H1 (cell line): ENCODE data around the gene CCDC112. TPM values are rescaled to one million over a fixed set of nuclear protein-coding genes. Genes with fewer than 3 reads are reported as not detected.

Experiments
- CTCF ChIA-PET: fragments of 300-600 bp; sonication (Branson Sonifier 250); formaldehyde crosslinking; loops from one replicate; lab custom pipeline; 2021; ENCODE audit not compliant: partially characterized antibody; lab: Charles Lee
- POLR2A ChIA-PET: fragments of 300-600 bp; sonication (Branson Sonifier 250); formaldehyde crosslinking; loops from one replicate; lab custom pipeline; 2021; ENCODE audit warnings: inconsistent platforms; ENCODE audit not compliant: partially characterized antibody; lab: Charles Lee
- DNase-seq, 2 experiments: peaks; one replicate each; pipeline versions ENCODE4 v3.0.0 to v3.0.0-alpha.2; 2010 to 2022; ENCODE audit warnings: low spot score in 2 of 2, low read depth in 1 of 2, mixed read lengths in 1 of 2
- FAIRE-seq: peaks from 2 replicates; lab custom pipeline; 2011; peaks lifted over from hg19 to GRCh38; lab: Jason Lieb, UNC
- H2AFZ ChIP-seq: 2 replicates; pipeline ENCODE4 v1.8.1; 2012; ENCODE audit warnings: low read length, inconsistent platforms
- H2AK5ac ChIP-seq: 2 replicates; pipeline ENCODE4 v1.6.1; 2013; ENCODE audit warnings: low read depth, low read length
- H2BK120ac ChIP-seq: replicated peaks from 2 replicates; pipeline ENCODE3; 2013; ENCODE audit warnings: low read depth, low read length, inconsistent platforms
- H2BK12ac ChIP-seq: 2 replicates; pipeline ENCODE4 v1.6.1; 2013; ENCODE audit warnings: low read depth, low read length
- H2BK15ac ChIP-seq: 2 replicates; pipeline ENCODE4 v1.6.1; 2013; ENCODE audit warnings: low read length
- H2BK20ac ChIP-seq: 2 replicates; pipeline ENCODE4 v1.6.1; 2013; ENCODE audit warnings: low read length
- H2BK5ac ChIP-seq: 2 replicates; pipeline ENCODE4 v1.6.1; 2013; ENCODE audit warnings: low read depth, low read length
- H3K14ac ChIP-seq: 2 replicates; pipeline ENCODE4 v1.6.1; 2013; ENCODE audit warnings: inconsistent platforms; ENCODE audit not compliant: insufficient read length
- H3K18ac ChIP-seq: 2 replicates; pipeline ENCODE4 v1.6.1; 2013; ENCODE audit warnings: low read length; ENCODE audit errors: extremely low read depth
- H3K23ac ChIP-seq: 2 replicates; pipeline ENCODE4 v1.6.1; 2013; ENCODE audit warnings: inconsistent platforms; ENCODE audit not compliant: insufficient read length
- H3K23me2 ChIP-seq: 2 replicates; pipeline ENCODE4 v1.6.1; 2013; ENCODE audit warnings: low read depth, low read length
- H3K27ac ChIP-seq: 2 replicates; pipeline ENCODE4 v1.6.1; 2011; ENCODE audit warnings: low read depth, low read length, inconsistent platforms
- H3K27me3 ChIP-seq, 4 experiments: replicated peaks in 1 of 4; 1 replicate in 1 of 4; 2 replicates in 3 of 4; pipeline versions ENCODE4 v1.6.1 to v1.8.1; 2011 to 2013; ENCODE audit warnings: low read length in 3 of 4, mild to moderate bottlenecking in 3 of 4, inconsistent platforms in 2 of 4, mixed read lengths in 2 of 4, moderate library complexity in 1 of 4; ENCODE audit not compliant: control insufficient read depth in 3 of 4, insufficient read depth in 3 of 4; ENCODE audit errors: extremely low read depth in 1 of 4
- H3K36me3 ChIP-seq, 4 experiments: 2 replicates each; pipeline versions ENCODE4 v1.6.1 to v1.8.1; 2011 to 2013; ENCODE audit warnings: mild to moderate bottlenecking in 4 of 4, low read length in 3 of 4, moderate library complexity in 2 of 4, control low read depth in 1 of 4, inconsistent platforms in 1 of 4; ENCODE audit not compliant: insufficient read depth in 4 of 4, control insufficient read depth in 2 of 4
- H3K4ac ChIP-seq: replicated peaks from 2 replicates; pipeline ENCODE3; 2013; ENCODE audit warnings: low read length, low read depth, mixed read lengths, inconsistent platforms; ENCODE audit not compliant: insufficient read length
- H3K4me1 ChIP-seq, 4 experiments: replicated peaks in 1 of 4; 1 replicate in 1 of 4; 2 replicates in 3 of 4; pipeline versions ENCODE4 v1.6.1 to v1.8.1; 2011 to 2013; ENCODE audit warnings: low read length in 3 of 4, inconsistent platforms in 2 of 4, mixed read lengths in 1 of 4; ENCODE audit not compliant: insufficient read depth in 4 of 4, control insufficient read depth in 3 of 4
- H3K4me2 ChIP-seq, 2 experiments: 2 replicates each; pipeline versions ENCODE4 v1.6.1 to v1.8.1; 2011 to 2013; ENCODE audit warnings: low read depth in 2 of 2, low read length in 2 of 2, control low read depth in 1 of 2, inconsistent platforms in 1 of 2, mild to moderate bottlenecking in 1 of 2; ENCODE audit not compliant: insufficient read depth in 1 of 2
- H3K4me3 ChIP-seq, 4 experiments: fragments of 200-600, 300-600 bp in 1 of 4; sonication (generic), shearing (Covaris generic), sonication (Bioruptor Twin) in 1 of 4; 2 replicates each; pipeline versions ENCODE4 v1.5.1 to v1.8.1; 2011 to 2016; ENCODE audit warnings: low read length in 4 of 4, low read depth in 3 of 4, control low read depth in 2 of 4, inconsistent platforms in 2 of 4, mild to moderate bottlenecking in 2 of 4, mixed read lengths in 1 of 4, moderate library complexity in 1 of 4; ENCODE audit not compliant: insufficient read depth in 2 of 4; ENCODE audit errors: extremely low read depth in 1 of 4
- H3K56ac ChIP-seq: replicated peaks from 2 replicates; pipeline ENCODE3; 2013; ENCODE audit warnings: low read depth, mild to moderate bottlenecking, mixed read lengths, low read length, inconsistent platforms; ENCODE audit not compliant: insufficient read length
- H3K79me1 ChIP-seq: 2 replicates; pipeline ENCODE4 v1.6.1; 2013; ENCODE audit warnings: low read depth, low read length, control low read depth
- H3K79me2 ChIP-seq, 2 experiments: 2 replicates each; pipeline versions ENCODE4 v1.6.1 to v1.8.1; 2012 to 2013; ENCODE audit warnings: low read length in 2 of 2, mild to moderate bottlenecking in 2 of 2, inconsistent platforms in 1 of 2; ENCODE audit not compliant: insufficient read depth in 2 of 2, control insufficient read depth in 1 of 2
- H3K9ac ChIP-seq, 4 experiments: replicated peaks in 1 of 4; 1 replicate in 1 of 4; 2 replicates in 3 of 4; pipeline versions ENCODE4 v1.6.1 to v1.8.1; 2011 to 2013; ENCODE audit warnings: low read depth in 3 of 4, low read length in 3 of 4, control low read depth in 2 of 4, mild to moderate bottlenecking in 2 of 4, moderate library complexity in 2 of 4, inconsistent platforms in 1 of 4; ENCODE audit errors: extremely low read depth in 1 of 4
- H3K9me3 ChIP-seq, 2 experiments: 2 replicates each; pipeline versions ENCODE4 v1.6.1 to v1.8.1; 2012 to 2013; ENCODE audit warnings: mild to moderate bottlenecking in 2 of 2, moderate library complexity in 2 of 2, control low read depth in 1 of 2, inconsistent platforms in 1 of 2, low read depth in 1 of 2, low read length in 1 of 2, mixed read lengths in 1 of 2; ENCODE audit not compliant: insufficient read depth in 2 of 2
- H4K20me1 ChIP-seq, 2 experiments: replicated peaks in 1 of 2; 2 replicates each; pipeline versions ENCODE3 to v1.8.1; 2011 to 2013; ENCODE audit warnings: inconsistent platforms in 2 of 2, low read length in 2 of 2, mild to moderate bottlenecking in 1 of 2; ENCODE audit not compliant: insufficient read depth in 2 of 2, control insufficient read depth in 1 of 2
- H4K5ac ChIP-seq: 2 replicates; pipeline ENCODE4 v1.6.1; 2013; ENCODE audit warnings: low read length, low read depth, mixed read lengths, inconsistent platforms; ENCODE audit not compliant: insufficient read length
- H4K8ac ChIP-seq: 2 replicates; pipeline ENCODE4 v1.8.0; 2013; ENCODE audit warnings: mild to moderate bottlenecking, moderate library complexity, low read length, inconsistent platforms; ENCODE audit not compliant: insufficient read depth; ENCODE audit errors: extremely low read depth
- H4K91ac ChIP-seq: replicated peaks from 2 replicates; pipeline ENCODE3; 2013; ENCODE audit warnings: low read length, mixed read lengths, inconsistent platforms; ENCODE audit not compliant: insufficient read length
- ASH2L ChIP-seq: fragments of 200-600, 300-600 bp; sonication (generic); IDR thresholded peaks from one replicate; pipeline ENCODE4 v1.7.1; 2017; ENCODE audit warnings: low read length
- BCL11A ChIP-seq, 2 experiments: IDR thresholded peaks; one replicate each; pipeline ENCODE4 v1.6.1; 2011; ENCODE audit warnings: low read depth in 2 of 2, low read length in 2 of 2, mild to moderate bottlenecking in 2 of 2
- FOSL1 ChIP-seq: IDR thresholded peaks from 2 replicates; pipeline ENCODE4 v1.6.1; 2011; ENCODE audit warnings: mild to moderate bottlenecking, low read depth, low read length, moderate library complexity; ENCODE audit not compliant: insufficient read depth
- HDAC2 ChIP-seq, 2 experiments: fragments of 300-600 bp in 1 of 2; sonication (generic) in 1 of 2; IDR thresholded peaks; 2 replicates each; pipeline ENCODE4 v1.6.1; 2011 to 2012; ENCODE audit warnings: low read depth in 2 of 2, low read length in 2 of 2, mild to moderate bottlenecking in 2 of 2, moderate library complexity in 2 of 2, borderline replicate concordance in 1 of 2, inconsistent platforms in 1 of 2
- KDM1A ChIP-seq: fragments of 200-600, 300-600 bp; sonication (generic); IDR thresholded peaks from 2 replicates; pipeline ENCODE4 v1.7.1; 2016; ENCODE audit warnings: mild to moderate bottlenecking, low read length, borderline replicate concordance
- POU5F1 ChIP-seq: IDR thresholded peaks from 2 replicates; pipeline ENCODE4 v1.6.1; 2011; ENCODE audit warnings: low read depth, mild to moderate bottlenecking, low read length, moderate library complexity
- RBBP5 ChIP-seq: IDR thresholded peaks from 2 replicates; pipeline ENCODE4 v1.7.1; 2012; ENCODE audit warnings: low read depth, mild to moderate bottlenecking, inconsistent platforms, low read length, moderate library complexity, borderline replicate concordance
- RNF2 ChIP-seq: fragments of 200-900, 300-1000 bp; sonication (generic); IDR thresholded peaks from 2 replicates; pipeline ENCODE4 v1.7.1; 2016; ENCODE audit warnings: borderline replicate concordance, low read depth, mild to moderate bottlenecking, antibody characterized with exemption, low read length; ENCODE audit not compliant: poor library complexity, severe bottlenecking; ENCODE audit errors: missing control alignments
- SAP30 ChIP-seq: fragments of 300-600 bp; sonication (generic); IDR thresholded peaks from 2 replicates; pipeline ENCODE4 v1.7.1; 2012; ENCODE audit warnings: low read length, moderate library complexity, mild to moderate bottlenecking, inconsistent platforms; ENCODE audit not compliant: insufficient read depth, insufficient replicate concordance
- ZNF274 ChIP-seq: IDR thresholded peaks from 2 replicates; pipeline ENCODE4 v1.7.0; 2012; ENCODE audit warnings: low read length, borderline replicate concordance; ENCODE audit errors: extremely low read depth
- WGBS, 2 experiments: shearing (Covaris generic) in 1 of 2; methylation state at CpG; one replicate each; pipeline versions ENCODE4 v1.1.6 to v1.1.7; 2013 to 2015; ENCODE audit warnings: low lambda C conversion rate in 2 of 2, mixed read lengths in 2 of 2, inconsistent platforms in 1 of 2, low coverage in 1 of 2, missing lambda C conversion rate in 1 of 2; ENCODE audit not compliant: insufficient replicate concordance in 2 of 2, insufficient coverage in 1 of 2, insufficient read length in 1 of 2; ENCODE audit errors: extremely low coverage in 1 of 2, missing lambda C conversion rate in 1 of 2; 5-methylcytosine and 5-hydroxymethylcytosine counted together
- polyA plus RNA-seq, 7 experiments: library from polyadenylated mRNA; depleted of rRNA in 3 of 7; stranded (reverse) in 5 of 7; unstranded in 2 of 7; fragments of >200 nt in 5 of 7; fragments of 200-250 nt in 2 of 7; gene quantifications; 1 replicate in 5 of 7; 2 replicates in 1 of 7; 4 replicates in 1 of 7; pipeline versions ENCODE4 v1.2.1 to v1.2.3, GENCODE V29; 2011 to 2013; ENCODE audit warnings: missing spikeins in 2 of 7, mixed read lengths in 2 of 7
- total RNA-seq: library from RNA; stranded (reverse); fragmentation: NEBNext Ultra II Directional; extraction: Animal tissue kit (Norgen Biotek cat#: 25700); gene quantifications from 2 replicates; pipeline ENCODE4 v1.2.1, GENCODE V29; 2021

CCDC112 gene
- total and polyA plus RNA-seq, 2 of the 8 experiments (the other 6 are each of a cell fraction or from before 2014, with no cell fraction given), result 3.3 to 15.6 TPM

GRCh38 chr5:115274584-115274983 lies 21.9 kb downstream of the CCDC112 start:
- Histone ChIP-seq H2AK5ac (no peak overlapping the region), H3K18ac (no peak overlapping the region), H3K56ac (no peak overlapping the region), H3K23ac (no peak overlapping the region), H4K20me1 (peaks cover 0 to 1% of the 10 kb centered on the region in 2 experiments), H2BK12ac (no peak overlapping the region), H4K91ac (no peak overlapping the region), H3K27ac (no peak overlapping the region), H3K27me3 (no peaks in the 10 kb centered on the region), H2BK20ac (no peak overlapping the region), H3K9ac (no peak overlapping the region), H2BK15ac (no peak overlapping the region), H2BK120ac (no peak overlapping the region), H3K14ac (no peak overlapping the region), H3K4me1 (no peaks in the 10 kb centered on the region), H2AFZ (no peak overlapping the region), H3K79me1 (no peaks in the 10 kb centered on the region; the same call in 1 of the 2 replicates), H2BK5ac (no peak overlapping the region), H3K79me2 (no peaks in the 10 kb centered on the region), H3K4me3 (no peak overlapping the region), H3K23me2 (no peaks in the 10 kb centered on the region), H3K9me3 (no peaks in the 10 kb centered on the region), H3K4ac (no peak overlapping the region), H4K5ac (no peak overlapping the region), H4K8ac (no peak overlapping the region), H3K36me3 (peaks cover 2 to 46% (median 17%) of the 10 kb centered on the region in 4 experiments; a peak in 7 of 8 replicates), H3K4me2 (no peak overlapping the region)
- no peak for DNase-seq
- CTCF ChIA-PET, result interaction anchor here (0.6 to 1.3 kb wide), 2 partner anchors 11 to 521 kb away, joined by 3 read pairs; no protein-coding TSS in a partner anchor
- no peak for TF ChIP-seq KDM1A
- TF ChIP-seq RBBP5, result no peak
- no peak for TF ChIP-seq BCL11A (IDR thresholded peaks at IDR 0.05; ENCODE audit: low read depth in 2 of 2, low read length in 2 of 2)
- no peak for TF ChIP-seq FOSL1
- no peak for TF ChIP-seq POU5F1
- no peak for TF ChIP-seq SAP30
- TF ChIP-seq HDAC2 (IDR thresholded peaks at IDR 0.05; ENCODE audit: borderline replicate concordance in 1 of 2, low read depth in 2 of 2, low read length in 2 of 2), result no peak
- TF ChIP-seq RNF2, result no peak
- no peak for TF ChIP-seq ASH2L
- TF ChIP-seq ZNF274, result no peak
- no peak for FAIRE-seq
- POLR2A ChIA-PET, result interaction anchor here (2.9 kb wide), 1 partner anchor 12 kb away, joined by 10 read pairs; the partner anchor contains the start of gene PGGT1B
- WGBS, 2 experiments, result 92% methylated on average over 3 of the region's 3 CpGs; no CpG with 5 or more reads in 1 of the 2 experiments
